Tibial artery (tissue), 4 donors: ENCODE measurements around the gene TRPM1.

Experiments
- DNase-seq, 2 donors: peaks; one replicate each; pipeline ENCODE4 v3.0.0-alpha.2; 2019
- H3K27ac ChIP-seq, 2 donors: fragments of 200-600 bp; sonication (generic) in 1 of 2; 1 replicate in 1 of 2; 2 replicates in 1 of 2; pipeline ENCODE4 v1.5.1; 2018 to 2019; ENCODE audit warnings: mild to moderate bottlenecking in 1 of 2
- H3K27me3 ChIP-seq, 2 donors: fragments of 200-600 bp; sonication (generic) in 1 of 2; one replicate each; pipeline versions ENCODE4 v1.5.1 to v1.6.0; 2016 to 2019
- H3K36me3 ChIP-seq, 3 donors: fragments of 200-600 bp; sonication (generic) in 2 of 3; one replicate each; pipeline ENCODE4 v1.5.1; 2016 to 2019; ENCODE audit warnings: mild to moderate bottlenecking in 2 of 3
- H3K4me1 ChIP-seq, 4 donors: fragments of 200-600 bp; sonication (generic) in 2 of 4; 1 replicate in 3 of 4; 2 replicates in 1 of 4; pipeline ENCODE4 v1.5.1; 2016 to 2019
- H3K4me3 ChIP-seq, 2 donors: fragments of 200-600 bp; sonication (generic) in 1 of 2; 1 replicate in 1 of 2; 2 replicates in 1 of 2; pipeline ENCODE4 v1.5.1; 2018 to 2019; ENCODE audit warnings: mild to moderate bottlenecking in 2 of 2
- H3K9me3 ChIP-seq, 3 donors: fragments of 200-600 bp; sonication (generic) in 1 of 3; one replicate each; pipeline ENCODE4 v1.5.1; 2016 to 2019
- intact Hi-C: fragments of 100-400 bp; cut with DNase I; formaldehyde crosslinking; loops from one replicate; pipeline ENCODE4 v1.15.0; 2023; ENCODE audit warnings: low total_unique reads
- TF ChIP-seq, protein P1 (sequence below), 2 experiments: fragments of 200-600 bp in 1 of 2; fragments of 450-650 bp in 1 of 2; IDR thresholded peaks; one replicate each; pipeline ENCODE4 v1.5.1; 2017 to 2019; ENCODE audit warnings: antibody characterized with exemption in 2 of 2, mild to moderate bottlenecking in 1 of 2, moderate library complexity in 1 of 2

Gene TRPM1

DNA sequence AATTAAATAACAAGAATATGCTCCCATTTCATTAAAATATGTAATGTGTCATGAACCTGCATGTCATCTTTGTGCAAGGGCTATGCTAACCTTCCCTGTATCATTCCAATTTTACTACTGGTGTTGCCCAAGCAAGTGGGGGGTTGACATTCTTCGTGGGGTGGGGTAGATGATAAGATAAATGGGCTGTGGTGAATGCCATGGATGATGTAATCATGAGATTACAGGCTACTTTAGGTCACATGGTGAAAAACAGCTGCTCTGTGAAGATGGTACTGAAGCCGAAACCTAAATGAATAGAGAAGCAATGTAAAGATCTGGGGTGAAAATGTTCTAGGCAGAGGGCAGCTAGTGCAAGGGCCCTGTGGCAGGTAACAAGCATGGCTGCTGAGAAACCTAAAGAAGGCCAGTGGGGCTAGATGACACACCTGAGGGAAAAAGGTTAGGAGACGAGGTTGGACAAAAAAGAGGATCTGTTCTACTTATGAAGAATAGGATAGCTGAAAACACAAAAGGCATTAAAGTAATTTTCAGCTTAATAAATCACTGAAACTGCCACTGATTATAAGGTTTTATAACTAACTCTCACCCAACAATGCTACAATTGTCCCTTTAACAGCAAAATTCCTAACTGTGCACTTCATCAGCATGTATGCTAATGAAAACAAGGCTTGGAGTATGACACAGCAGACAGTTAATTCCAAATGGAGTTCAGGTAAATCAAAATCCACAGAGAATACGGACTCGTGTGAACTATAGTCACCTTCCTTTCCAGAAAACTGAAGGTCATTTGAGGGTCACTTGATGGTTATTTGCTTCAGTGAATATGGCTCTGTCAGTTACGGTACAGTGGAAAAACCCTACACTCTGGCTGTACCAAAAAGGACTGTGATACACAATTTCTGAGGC lies 145.1 kb downstream of the TRPM1 start:
- DNase-seq: no peak
- H3K27me3 ChIP-seq: no peaks in the 10 kb centered on the region
- H3K9me3 ChIP-seq: no peaks in the 10 kb centered on the region
- no peaks in the 10 kb centered on the region for H3K4me1 ChIP-seq
- H3K4me3 ChIP-seq: no peak overlapping the region
- no peak overlapping the region for H3K27ac ChIP-seq
- peaks cover 75 to 96% (median 96%) of the 10 kb centered on the region in 3 donors for H3K36me3 ChIP-seq
- TF ChIP-seq, protein P1, sequence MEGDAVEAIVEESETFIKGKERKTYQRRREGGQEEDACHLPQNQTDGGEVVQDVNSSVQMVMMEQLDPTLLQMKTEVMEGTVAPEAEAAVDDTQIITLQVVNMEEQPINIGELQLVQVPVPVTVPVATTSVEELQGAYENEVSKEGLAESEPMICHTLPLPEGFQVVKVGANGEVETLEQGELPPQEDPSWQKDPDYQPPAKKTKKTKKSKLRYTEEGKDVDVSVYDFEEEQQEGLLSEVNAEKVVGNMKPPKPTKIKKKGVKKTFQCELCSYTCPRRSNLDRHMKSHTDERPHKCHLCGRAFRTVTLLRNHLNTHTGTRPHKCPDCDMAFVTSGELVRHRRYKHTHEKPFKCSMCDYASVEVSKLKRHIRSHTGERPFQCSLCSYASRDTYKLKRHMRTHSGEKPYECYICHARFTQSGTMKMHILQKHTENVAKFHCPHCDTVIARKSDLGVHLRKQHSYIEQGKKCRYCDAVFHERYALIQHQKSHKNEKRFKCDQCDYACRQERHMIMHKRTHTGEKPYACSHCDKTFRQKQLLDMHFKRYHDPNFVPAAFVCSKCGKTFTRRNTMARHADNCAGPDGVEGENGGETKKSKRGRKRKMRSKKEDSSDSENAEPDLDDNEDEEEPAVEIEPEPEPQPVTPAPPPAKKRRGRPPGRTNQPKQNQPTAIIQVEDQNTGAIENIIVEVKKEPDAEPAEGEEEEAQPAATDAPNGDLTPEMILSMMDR (IDR thresholded peaks at IDR 0.05): no peak
- intact Hi-C loops: no loop called here

- H3K4me1 ChIP-seq: no peaks in the 10 kb centered on the region
- peaks cover 84 to 97% (median 96%) of the 10 kb centered on the region in 3 donors for H3K36me3 ChIP-seq
- intact Hi-C loops: no loop called here
- TF ChIP-seq, protein P1 (IDR thresholded peaks at IDR 0.05): no peak
- no peaks in the 10 kb centered on the region for H3K27me3 ChIP-seq
- no peak overlapping the region for H3K4me3 ChIP-seq
- H3K9me3 ChIP-seq: no peaks in the 10 kb centered on the region
- no peak overlapping the region for H3K27ac ChIP-seq
- no peak for DNase-seq
These were observed 146.9 kb downstream of the TRPM1 start for GRCh38 chr15:30954674-30955073.

- Histone ChIP-seq H3K4me1 (no peaks in the 10 kb centered on the region), H3K27ac (no peak overlapping the region), H3K36me3 (peaks cover 90 to 97% (median 96%) of the 10 kb centered on the region in 3 donors), H3K27me3 (no peaks in the 10 kb centered on the region), H3K4me3 (no peak overlapping the region), H3K9me3 (no peaks in the 10 kb centered on the region)
- DNase-seq: no peak
- intact Hi-C loops: no loop called here
- TF ChIP-seq, protein P1 (IDR thresholded peaks at IDR 0.05): no peak
These were observed 147.7 kb downstream of the TRPM1 start for GRCh38 chr15:30953731-30954378.

- Histone ChIP-seq H3K36me3 (peaks cover 95 to 97% (median 96%) of the 10 kb centered on the region in 3 donors), H3K4me1 (no peaks in the 10 kb centered on the region), H3K27ac (no peak overlapping the region), H3K27me3 (no peaks in the 10 kb centered on the region), H3K4me3 (no peak overlapping the region), H3K9me3 (no peaks in the 10 kb centered on the region)
- no peak for DNase-seq
- intact Hi-C loops: no loop called here
- TF ChIP-seq, protein P1 (IDR thresholded peaks at IDR 0.05): no peak
These were observed 148.3 kb downstream of the TRPM1 start for GRCh38 chr15:30953183-30953582.
